ENCODE data around the gene MINK1. TPM values are rescaled to one million over a fixed set of nuclear protein-coding genes. Genes with fewer than 3 reads are reported as not detected.
"Not testable (repeated sequence)": the region's sequence is repeated elsewhere in the genome, so short reads cannot be mapped to it uniquely, and the experiment has no call there.

The MINK1 gene
- total and polyA plus RNA-seq, 9 donors, result 11.8 to 39.3 (median 29.1) TPM

- not testable (repeated sequence) for H3K4me3 ChIP-seq (ENCODE audit: low read length); H3K9me3 ChIP-seq (replicated peaks; ENCODE audit: control insufficient read depth, low read depth, low read length); H3K36me3 ChIP-seq (ENCODE audit: control insufficient read depth, insufficient read depth, low read length); H3K4me1 ChIP-seq (ENCODE audit: control insufficient read depth, insufficient read depth, low read length); H3K27me3 ChIP-seq (ENCODE audit: control insufficient read depth, insufficient read depth, low read length); H3K27ac ChIP-seq (ENCODE audit: low read length); DNase-seq
- WGBS (ENCODE audit: insufficient coverage), result no CpG with 5 or more reads among the region's 5 CpGs
These were observed 34.4 kb downstream of the MINK1 start for GRCh38 chr17:4867535-4867934.

- not testable (repeated sequence) for H3K27ac ChIP-seq (ENCODE audit: low read length); H3K36me3 ChIP-seq (ENCODE audit: control insufficient read depth, insufficient read depth, low read length); H3K4me1 ChIP-seq (ENCODE audit: control insufficient read depth, insufficient read depth, low read length); H3K9me3 ChIP-seq (replicated peaks; ENCODE audit: control insufficient read depth, low read depth, low read length); DNase-seq; H3K27me3 ChIP-seq (ENCODE audit: control insufficient read depth, insufficient read depth, low read length); H3K4me3 ChIP-seq (ENCODE audit: low read length)
- WGBS (ENCODE audit: insufficient coverage), result 98% methylated on average over 11 of the region's 22 CpGs
These were observed 36.2 kb downstream of the MINK1 start for GRCh38 chr17:4869058-4869998.

GRCh38 chr17:4870855-4871254, 37.7 kb downstream of the MINK1 start:
- Histone ChIP-seq H3K27me3 (ENCODE audit: control insufficient read depth, insufficient read depth, low read length) (no peaks in the 10 kb centered on the region), H3K36me3 (ENCODE audit: control insufficient read depth, insufficient read depth, low read length) (peaks cover 4% of the 10 kb centered on the region), H3K4me3 (ENCODE audit: low read length) (no peak overlapping the region), H3K27ac (ENCODE audit: low read length) (no peak overlapping the region), H3K9me3 (replicated peaks; ENCODE audit: control insufficient read depth, low read depth, low read length) (no peaks in the 10 kb centered on the region), H3K4me1 (ENCODE audit: control insufficient read depth, insufficient read depth, low read length) (no peaks in the 10 kb centered on the region)
- 100% methylated on average over 1 of the region's 2 CpGs for WGBS (ENCODE audit: insufficient coverage)
- DNase-seq, result no peak

- 39% methylated on average over 7 of the region's 8 CpGs for WGBS (ENCODE audit: insufficient coverage)
These were observed 39.6 kb downstream of the MINK1 start for GRCh38 chr17:4872786-4873185.

DNA sequence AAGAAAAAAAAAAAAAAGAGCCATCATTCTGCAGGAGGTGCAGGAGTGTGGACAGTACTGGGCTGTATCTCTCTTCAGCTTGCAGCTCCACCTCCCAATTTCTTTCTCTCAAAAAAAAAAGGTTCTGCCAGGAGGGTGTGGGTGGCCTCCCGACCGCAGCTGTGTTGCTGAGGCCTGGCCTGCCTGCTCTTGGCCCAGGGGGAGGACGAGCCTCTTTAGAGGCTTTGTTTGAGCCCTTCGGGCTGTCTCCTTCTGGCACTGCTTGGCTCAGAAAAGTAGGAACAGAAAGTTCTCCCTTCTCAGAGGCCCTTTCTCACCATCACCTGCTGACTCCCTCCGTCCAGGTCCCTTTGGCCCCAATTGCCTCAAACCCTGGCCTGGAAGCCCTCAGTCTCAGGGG, 43.9 kb downstream of the MINK1 start:
- Histone ChIP-seq H3K9me3 (replicated peaks; ENCODE audit: control insufficient read depth, low read depth, low read length) (no peaks in the 10 kb centered on the region), H3K27me3 (ENCODE audit: control insufficient read depth, insufficient read depth, low read length) (no peaks in the 10 kb centered on the region), H3K4me1 (ENCODE audit: control insufficient read depth, insufficient read depth, low read length) (peaks cover 4% of the 10 kb centered on the region), H3K4me3 (ENCODE audit: low read length) (no peak overlapping the region), H3K27ac (ENCODE audit: low read length) (no peak overlapping the region), H3K36me3 (ENCODE audit: control insufficient read depth, insufficient read depth, low read length) (peaks cover 28% of the 10 kb centered on the region)
- WGBS (ENCODE audit: insufficient coverage), result no CpG with 5 or more reads among the region's 5 CpGs
- DNase-seq, result no peak

More at GRCh38 chr17:4872786-4873185, 39.6 kb downstream of the MINK1 start:
- H3K9me3 ChIP-seq (replicated peaks; ENCODE audit: control insufficient read depth, low read depth, low read length), result no peaks in the 10 kb centered on the region
- H3K4me1 ChIP-seq (ENCODE audit: control insufficient read depth, insufficient read depth, low read length), result peaks cover 4% of the 10 kb centered on the region
- H3K27ac ChIP-seq (ENCODE audit: low read length), result peak overlapping the region; percentile 7
- no peaks in the 10 kb centered on the region for H3K27me3 ChIP-seq (ENCODE audit: control insufficient read depth, insufficient read depth, low read length)
- peaks cover 4% of the 10 kb centered on the region for H3K36me3 ChIP-seq (ENCODE audit: control insufficient read depth, insufficient read depth, low read length)
- H3K4me3 ChIP-seq (ENCODE audit: low read length), result no peak overlapping the region
- DNase-seq, result peak; percentile 67

- H3K4me1 ChIP-seq (ENCODE audit: control insufficient read depth, insufficient read depth, low read length), result peaks cover 4% of the 10 kb centered on the region
- no peaks in the 10 kb centered on the region for H3K9me3 ChIP-seq (replicated peaks; ENCODE audit: control insufficient read depth, low read depth, low read length)
- no peak for DNase-seq
- no CpG with 5 or more reads among the region's 4 CpGs for WGBS (ENCODE audit: insufficient coverage)
- no peaks in the 10 kb centered on the region for H3K27me3 ChIP-seq (ENCODE audit: control insufficient read depth, insufficient read depth, low read length)
- H3K4me3 ChIP-seq (ENCODE audit: low read length), result no peak overlapping the region
- H3K36me3 ChIP-seq (ENCODE audit: control insufficient read depth, insufficient read depth, low read length), result peaks cover 39% of the 10 kb centered on the region
- no peak overlapping the region for H3K27ac ChIP-seq (ENCODE audit: low read length)
These were observed 46.5 kb downstream of the MINK1 start for GRCh38 chr17:4879601-4880000.

- Histone ChIP-seq H3K36me3 (ENCODE audit: control insufficient read depth, insufficient read depth, low read length) (peaks cover 51% of the 10 kb centered on the region), H3K27ac (ENCODE audit: low read length) (no peak overlapping the region), H3K27me3 (ENCODE audit: control insufficient read depth, insufficient read depth, low read length) (no peaks in the 10 kb centered on the region), H3K9me3 (replicated peaks; ENCODE audit: control insufficient read depth, low read depth, low read length) (no peaks in the 10 kb centered on the region), H3K4me3 (ENCODE audit: low read length) (no peak overlapping the region), H3K4me1 (ENCODE audit: control insufficient read depth, insufficient read depth, low read length) (peaks cover 4% of the 10 kb centered on the region)
- DNase-seq, result no peak
- 73% methylated on average over 11 of the region's 15 CpGs for WGBS (ENCODE audit: insufficient coverage)
These were observed 47.7 kb downstream of the MINK1 start for GRCh38 chr17:4880857-4881256.

DNA sequence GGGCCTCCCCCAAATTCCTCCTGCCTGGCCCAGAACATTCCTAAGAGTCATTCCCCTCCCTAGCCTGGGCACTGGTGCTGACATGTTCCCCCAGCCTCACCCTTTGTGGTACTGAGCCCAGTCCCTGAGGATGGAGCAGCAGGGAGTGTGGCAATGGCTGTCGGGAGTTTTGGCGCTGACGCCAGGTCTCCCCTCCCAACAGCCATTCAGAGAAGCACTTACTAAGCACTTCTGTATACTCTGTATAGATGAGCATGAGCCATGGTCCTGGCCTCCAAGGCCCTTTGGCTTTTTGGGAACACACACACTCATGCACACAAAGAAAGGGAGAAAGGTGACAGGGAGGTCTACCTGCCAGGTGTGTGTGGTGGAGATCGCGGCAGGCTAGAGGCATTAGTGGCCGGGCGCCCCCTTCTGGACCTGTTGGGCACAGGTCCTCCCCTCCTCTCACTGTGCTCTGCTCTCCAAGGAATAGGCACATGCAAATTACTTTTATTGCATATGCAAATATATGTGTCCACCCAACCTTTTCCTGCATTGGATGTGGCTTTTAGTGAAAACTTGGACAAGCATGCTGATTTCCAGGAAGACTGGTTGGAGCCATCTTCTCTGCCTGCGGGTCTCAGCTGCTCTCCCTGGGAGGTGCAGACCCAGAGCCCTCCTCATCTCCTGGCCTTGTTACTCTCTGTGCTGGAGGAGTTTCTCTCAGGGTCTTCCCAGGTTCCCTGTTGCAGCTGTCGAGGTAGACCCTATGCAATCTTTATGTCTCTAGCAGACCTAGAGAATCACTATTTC, 48.8 kb downstream of the MINK1 start:
- peak; percentile 32 for DNase-seq
- Histone ChIP-seq H3K9me3 (replicated peaks; ENCODE audit: control insufficient read depth, low read depth, low read length) (no peaks in the 10 kb centered on the region), H3K4me1 (ENCODE audit: control insufficient read depth, insufficient read depth, low read length) (peaks cover 4% of the 10 kb centered on the region), H3K27ac (ENCODE audit: low read length) (no peak overlapping the region), H3K36me3 (ENCODE audit: control insufficient read depth, insufficient read depth, low read length) (peaks cover 62% of the 10 kb centered on the region), H3K4me3 (ENCODE audit: low read length) (no peak overlapping the region), H3K27me3 (ENCODE audit: control insufficient read depth, insufficient read depth, low read length) (no peaks in the 10 kb centered on the region)
- WGBS (ENCODE audit: insufficient coverage), result 100% methylated on average over 1 of the region's 9 CpGs

DNA sequence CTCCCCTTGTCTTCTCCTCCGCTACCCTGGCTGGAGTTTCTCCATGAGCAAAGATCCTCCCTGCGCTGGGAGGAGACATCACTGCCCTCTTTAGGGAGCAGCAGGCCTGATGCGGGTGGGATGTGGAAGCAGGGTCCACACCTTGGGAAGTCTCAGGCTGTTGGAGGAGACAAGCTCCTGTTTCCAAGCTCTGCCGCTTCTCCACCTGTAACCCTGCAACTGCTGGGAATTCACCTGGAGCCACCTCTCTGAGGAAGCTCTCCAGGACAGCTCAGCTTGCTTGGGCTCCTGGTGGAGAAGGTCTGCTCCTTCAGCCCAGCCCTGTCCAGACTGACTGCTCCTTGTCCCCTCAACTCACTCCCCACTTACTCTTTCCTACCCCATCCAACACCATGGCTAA, 51.3 kb downstream of the MINK1 start:
- no peaks in the 10 kb centered on the region for H3K4me1 ChIP-seq (ENCODE audit: control insufficient read depth, insufficient read depth, low read length)
- H3K27me3 ChIP-seq (ENCODE audit: control insufficient read depth, insufficient read depth, low read length), result no peaks in the 10 kb centered on the region
- no peaks in the 10 kb centered on the region for H3K9me3 ChIP-seq (replicated peaks; ENCODE audit: control insufficient read depth, low read depth, low read length)
- DNase-seq, result no peak
- H3K4me3 ChIP-seq (ENCODE audit: low read length), result no peak overlapping the region
- no peak overlapping the region for H3K27ac ChIP-seq (ENCODE audit: low read length)
- WGBS (ENCODE audit: insufficient coverage), result 94% methylated on average over 2 of the region's 4 CpGs
- peaks cover 66% of the 10 kb centered on the region for H3K36me3 ChIP-seq (ENCODE audit: control insufficient read depth, insufficient read depth, low read length)

GRCh38 chr17:4886830-4887229, 53.7 kb downstream of the MINK1 start:
- Histone ChIP-seq H3K4me1 (ENCODE audit: control insufficient read depth, insufficient read depth, low read length) (no peaks in the 10 kb centered on the region), H3K9me3 (replicated peaks; ENCODE audit: control insufficient read depth, low read depth, low read length) (no peaks in the 10 kb centered on the region), H3K4me3 (ENCODE audit: low read length) (no peak overlapping the region), H3K27me3 (ENCODE audit: control insufficient read depth, insufficient read depth, low read length) (no peaks in the 10 kb centered on the region), H3K27ac (ENCODE audit: low read length) (no peak overlapping the region), H3K36me3 (ENCODE audit: control insufficient read depth, insufficient read depth, low read length) (peaks cover 70% of the 10 kb centered on the region)
- WGBS (ENCODE audit: insufficient coverage), result 88% methylated on average over 9 of the region's 12 CpGs
- DNase-seq, result no peak

Data from muscle of leg (tissue), 11 donors.